Calu3 (cell line): ENCODE results near the gene INSIG1. TPM values are rescaled to one million over a fixed set of nuclear protein-coding genes. Genes with fewer than 3 reads are reported as not detected.

Experiments used
- BruUV-seq: library from RNA; stranded (reverse); fragments of 400-500 nt; replicated peaks from 2 replicates; lab custom pipeline; 2021; lab: Mats Ljungman, UMichigan
- CTCF ChIA-PET: fragments of 300-600 bp; sonication (Branson Sonifier 250); formaldehyde crosslinking; loops from one replicate; lab custom pipeline; 2022; ENCODE audit warnings: antibody characterized with exemption; lab: Charles Lee
- DNase-seq: peaks from one replicate; pipeline ENCODE4 v3.0.0; 2022
- H3K27ac Mint-ChIP-seq: one replicate; pipeline ENCODE4 v1.8.0; 2022; ENCODE audit warnings: mixed read lengths; ENCODE audit not compliant: unreplicated experiment
- H3K27me3 Mint-ChIP-seq: one replicate; pipeline ENCODE4 v1.8.0; 2022; ENCODE audit warnings: mixed read lengths; ENCODE audit not compliant: unreplicated experiment
- H3K36me3 Mint-ChIP-seq: one replicate; pipeline ENCODE4 v1.8.0; 2022; ENCODE audit warnings: mild to moderate bottlenecking, moderate library complexity, mixed read lengths; ENCODE audit not compliant: insufficient read depth, unreplicated experiment
- H3K4me1 Mint-ChIP-seq: one replicate; pipeline ENCODE4 v1.8.0; 2022; ENCODE audit warnings: mild to moderate bottlenecking, low read depth, mixed read lengths; ENCODE audit not compliant: unreplicated experiment
- H3K4me3 Mint-ChIP-seq: one replicate; pipeline ENCODE4 v1.8.0; 2022; ENCODE audit warnings: mild to moderate bottlenecking, low read depth, moderate library complexity, mixed read lengths; ENCODE audit not compliant: unreplicated experiment
- H3K9me3 Mint-ChIP-seq: one replicate; pipeline ENCODE4 v1.8.0; 2022; ENCODE audit warnings: low read depth, mixed read lengths; ENCODE audit not compliant: unreplicated experiment
- intact Hi-C: fragments of 100-400 bp; cut with micrococcal nuclease; formaldehyde crosslinking; loops from one replicate; pipeline ENCODE4 v1.10.0; 2022; ENCODE audit not compliant: unreplicated experiment
- total RNA-seq: library from RNA; stranded (reverse); gene quantifications from 2 replicates; pipeline ENCODE4 v1.2.3, GENCODE V29; 2022
- TF ChIP-seq, protein P1 (sequence below): fragments of 200-600 bp; IDR thresholded peaks from one replicate; pipeline ENCODE4 v1.8.0; 2022; ENCODE audit warnings: antibody characterized with exemption; ENCODE audit not compliant: unreplicated experiment

The INSIG1 gene
- total RNA-seq, 1 experiment from 2014 or later, result 71.3 TPM

DNA sequence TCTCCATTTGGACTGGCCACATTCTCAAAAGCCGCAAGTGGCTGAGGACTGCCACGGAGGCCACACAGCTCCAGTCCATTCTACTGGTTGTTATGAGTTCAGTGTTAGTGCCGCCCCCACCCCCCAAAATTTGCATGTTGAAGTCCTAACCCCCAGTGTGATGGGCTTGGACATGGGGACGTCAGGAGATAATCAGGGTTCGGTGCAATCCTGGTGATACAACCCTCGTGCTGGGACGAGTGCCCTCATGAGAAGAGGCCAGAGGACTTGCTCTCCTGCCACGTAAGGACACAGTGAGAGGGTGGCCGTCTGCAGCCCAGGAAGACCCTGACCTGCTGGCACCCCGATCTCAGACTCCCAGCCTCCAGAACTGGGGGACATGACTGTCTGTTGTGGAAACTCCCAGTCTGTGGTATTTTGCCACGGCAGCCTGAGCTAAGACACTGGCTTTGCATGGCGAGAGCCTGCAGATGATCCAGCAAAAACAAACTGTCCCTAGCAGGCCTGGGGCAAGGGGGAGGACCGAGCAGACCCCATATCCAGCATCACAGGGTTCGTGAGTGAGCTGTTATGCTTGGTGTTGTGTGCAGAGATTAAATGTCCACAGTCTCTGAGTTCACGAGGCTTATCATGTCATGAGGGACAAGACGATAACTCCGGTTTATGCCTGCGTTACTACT is 41.5 kb upstream of the INSIG1 start:
- no TSS peak for BruUV-seq
- Mint-ChIP-seq H3K36me3 (no peaks in the 10 kb centered on the region), H3K9me3 (no peaks in the 10 kb centered on the region), H3K27ac (no peak overlapping the region), H3K4me1 (no peaks in the 10 kb centered on the region), H3K4me3 (no peak overlapping the region), H3K27me3 (peaks cover 15% of the 10 kb centered on the region)
- no peak for DNase-seq
- TF ChIP-seq, protein P1, sequence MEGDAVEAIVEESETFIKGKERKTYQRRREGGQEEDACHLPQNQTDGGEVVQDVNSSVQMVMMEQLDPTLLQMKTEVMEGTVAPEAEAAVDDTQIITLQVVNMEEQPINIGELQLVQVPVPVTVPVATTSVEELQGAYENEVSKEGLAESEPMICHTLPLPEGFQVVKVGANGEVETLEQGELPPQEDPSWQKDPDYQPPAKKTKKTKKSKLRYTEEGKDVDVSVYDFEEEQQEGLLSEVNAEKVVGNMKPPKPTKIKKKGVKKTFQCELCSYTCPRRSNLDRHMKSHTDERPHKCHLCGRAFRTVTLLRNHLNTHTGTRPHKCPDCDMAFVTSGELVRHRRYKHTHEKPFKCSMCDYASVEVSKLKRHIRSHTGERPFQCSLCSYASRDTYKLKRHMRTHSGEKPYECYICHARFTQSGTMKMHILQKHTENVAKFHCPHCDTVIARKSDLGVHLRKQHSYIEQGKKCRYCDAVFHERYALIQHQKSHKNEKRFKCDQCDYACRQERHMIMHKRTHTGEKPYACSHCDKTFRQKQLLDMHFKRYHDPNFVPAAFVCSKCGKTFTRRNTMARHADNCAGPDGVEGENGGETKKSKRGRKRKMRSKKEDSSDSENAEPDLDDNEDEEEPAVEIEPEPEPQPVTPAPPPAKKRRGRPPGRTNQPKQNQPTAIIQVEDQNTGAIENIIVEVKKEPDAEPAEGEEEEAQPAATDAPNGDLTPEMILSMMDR, result no peak
- intact Hi-C loops, result no loop called here
- CTCF ChIA-PET, result no interaction called here

DNA sequence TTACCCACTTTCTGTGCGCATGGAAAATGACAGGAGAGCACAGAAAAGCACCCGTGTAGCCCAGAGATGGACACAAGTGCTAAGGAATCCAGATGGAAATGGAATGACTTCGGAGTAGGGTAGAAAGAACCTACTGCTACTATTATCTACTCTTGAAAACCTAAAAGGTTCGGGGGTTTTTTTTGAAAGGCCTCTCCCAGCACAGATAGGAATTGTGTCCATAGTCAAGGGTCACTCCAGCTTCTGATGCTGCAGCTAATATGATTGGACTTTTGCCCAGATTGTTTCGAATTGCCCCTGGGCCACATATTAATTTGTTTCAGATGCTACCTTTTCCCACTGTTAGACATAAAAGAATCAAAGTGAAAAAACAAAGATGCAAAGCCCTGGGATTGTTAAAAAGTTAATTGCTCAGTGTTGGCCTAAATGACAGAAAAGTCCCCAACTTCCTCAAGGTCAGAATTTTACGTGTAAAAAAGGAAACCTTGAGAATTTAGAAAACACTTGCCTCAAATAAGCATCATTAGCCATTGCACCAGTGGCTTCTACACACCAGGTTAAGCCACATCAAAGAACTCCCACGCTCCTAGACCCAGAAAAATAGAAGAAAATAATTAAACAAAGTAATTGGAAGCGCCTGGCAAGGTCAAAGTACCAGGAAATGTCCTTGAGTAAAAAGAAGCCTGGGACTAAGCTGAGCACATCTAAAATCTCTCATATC is 40.8 kb upstream of the INSIG1 start:
- no peak for DNase-seq
- no peaks in the 10 kb centered on the region for H3K9me3 Mint-ChIP-seq
- no peak overlapping the region for H3K4me3 Mint-ChIP-seq
- peaks cover 15% of the 10 kb centered on the region for H3K27me3 Mint-ChIP-seq
- TF ChIP-seq, protein P1, result no peak
- intact Hi-C loops, result no loop called here
- H3K4me1 Mint-ChIP-seq, result no peaks in the 10 kb centered on the region
- BruUV-seq, result no TSS peak
- no peaks in the 10 kb centered on the region for H3K36me3 Mint-ChIP-seq
- CTCF ChIA-PET, result no interaction called here
- H3K27ac Mint-ChIP-seq, result no peak overlapping the region

DNA sequence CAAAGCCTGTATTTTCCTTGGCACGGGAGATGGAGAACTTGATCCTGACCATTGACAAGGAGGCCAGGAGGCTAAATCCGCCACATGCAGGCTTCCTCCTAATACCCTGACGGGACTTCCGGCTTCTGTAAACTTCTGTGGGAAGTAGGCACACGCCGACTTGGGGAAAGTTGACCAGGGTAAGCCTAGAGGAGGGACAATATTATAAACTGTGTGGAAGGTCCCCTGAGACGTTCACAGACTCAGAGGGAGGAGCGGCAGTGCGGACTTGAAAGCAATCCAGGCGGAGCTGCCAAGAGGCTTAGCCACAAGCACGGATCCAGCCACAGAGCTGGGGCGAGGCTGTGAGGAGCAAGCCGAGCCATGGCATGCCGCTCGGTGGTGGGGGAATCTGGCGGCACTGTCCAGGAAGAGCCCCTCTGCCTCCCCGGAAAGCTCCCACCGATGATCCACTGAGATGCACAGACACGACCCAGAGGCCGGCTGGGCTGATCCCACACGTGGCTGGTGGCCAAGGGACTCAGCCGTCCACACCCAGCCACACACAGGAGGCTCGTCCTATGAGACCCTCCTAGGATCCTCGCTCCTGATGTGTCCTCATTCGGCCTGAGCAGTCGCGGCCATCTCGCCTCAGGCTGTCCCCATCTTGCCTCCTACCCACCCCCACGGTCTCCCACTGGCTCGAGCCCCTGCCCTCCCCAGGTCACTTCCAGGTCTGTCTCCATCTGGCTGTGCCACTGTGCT is 40.0 kb upstream of the INSIG1 start:
- peaks cover 15% of the 10 kb centered on the region for H3K27me3 Mint-ChIP-seq
- TF ChIP-seq, protein P1, result no peak
- intact Hi-C loops, result no loop called here
- no TSS peak for BruUV-seq
- DNase-seq, result no peak
- H3K9me3 Mint-ChIP-seq, result no peaks in the 10 kb centered on the region
- no peak overlapping the region for H3K27ac Mint-ChIP-seq
- CTCF ChIA-PET, result no interaction called here
- H3K4me1 Mint-ChIP-seq, result no peaks in the 10 kb centered on the region
- H3K36me3 Mint-ChIP-seq, result no peaks in the 10 kb centered on the region
- H3K4me3 Mint-ChIP-seq, result no peak overlapping the region

GRCh38 chr7:155258226-155258560 is 39.5 kb upstream of the INSIG1 start:
- no TSS peak for BruUV-seq
- intact Hi-C loops, result no loop called here
- H3K36me3 Mint-ChIP-seq, result no peaks in the 10 kb centered on the region
- H3K27ac Mint-ChIP-seq, result no peak overlapping the region
- CTCF ChIA-PET, result no interaction called here
- H3K27me3 Mint-ChIP-seq, result peaks cover 15% of the 10 kb centered on the region
- TF ChIP-seq, protein P1, result no peak
- H3K4me3 Mint-ChIP-seq, result no peak overlapping the region
- H3K9me3 Mint-ChIP-seq, result no peaks in the 10 kb centered on the region
- no peaks in the 10 kb centered on the region for H3K4me1 Mint-ChIP-seq
- DNase-seq, result no peak
